ENCODE results near the gene PIP5KL1. TPM values are rescaled to one million over a fixed set of nuclear protein-coding genes. Genes with fewer than 3 reads are reported as not detected.

PIP5KL1 gene
- total RNA-seq, 1 donor from 2014 or later, result 3.4 TPM

DNA sequence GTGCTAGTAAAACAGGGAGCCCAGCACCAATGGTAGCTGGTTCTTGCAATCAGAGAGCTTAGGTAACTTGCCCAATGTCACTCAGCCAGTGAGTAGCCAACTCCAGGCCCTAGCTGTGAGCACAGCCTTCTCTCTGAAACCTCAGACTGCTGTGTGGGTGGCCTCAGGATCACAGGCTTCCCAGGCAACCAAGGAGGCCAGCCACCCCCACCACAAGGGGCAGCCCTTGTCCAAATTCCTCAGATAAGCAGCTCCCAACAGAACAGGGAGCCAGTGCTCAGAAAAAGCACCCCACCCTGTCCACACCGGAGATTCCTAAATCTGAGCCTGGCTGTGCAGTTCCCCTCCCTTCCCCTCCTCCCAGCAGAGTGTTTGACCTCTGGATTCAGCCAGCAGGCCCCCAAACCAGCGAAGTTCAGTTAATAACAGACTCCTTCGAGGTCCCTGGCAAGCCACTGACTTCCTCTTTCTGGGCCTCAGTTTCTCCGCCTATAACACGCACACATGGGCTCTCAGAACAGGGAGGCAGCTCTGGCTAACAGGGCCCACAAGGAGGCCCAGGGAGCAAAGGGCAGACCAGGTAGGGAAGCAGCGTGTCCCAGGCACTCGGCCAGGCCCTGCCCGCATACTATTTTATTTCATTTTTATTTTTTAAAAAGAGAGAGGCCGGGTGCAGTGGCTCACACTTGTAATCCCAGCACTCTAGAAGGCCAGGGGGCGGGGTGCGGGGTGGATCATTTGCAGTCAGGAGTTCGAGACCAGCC lies 47.5 kb upstream of the PIP5KL1 start:
- TF ChIP-seq, protein P1, sequence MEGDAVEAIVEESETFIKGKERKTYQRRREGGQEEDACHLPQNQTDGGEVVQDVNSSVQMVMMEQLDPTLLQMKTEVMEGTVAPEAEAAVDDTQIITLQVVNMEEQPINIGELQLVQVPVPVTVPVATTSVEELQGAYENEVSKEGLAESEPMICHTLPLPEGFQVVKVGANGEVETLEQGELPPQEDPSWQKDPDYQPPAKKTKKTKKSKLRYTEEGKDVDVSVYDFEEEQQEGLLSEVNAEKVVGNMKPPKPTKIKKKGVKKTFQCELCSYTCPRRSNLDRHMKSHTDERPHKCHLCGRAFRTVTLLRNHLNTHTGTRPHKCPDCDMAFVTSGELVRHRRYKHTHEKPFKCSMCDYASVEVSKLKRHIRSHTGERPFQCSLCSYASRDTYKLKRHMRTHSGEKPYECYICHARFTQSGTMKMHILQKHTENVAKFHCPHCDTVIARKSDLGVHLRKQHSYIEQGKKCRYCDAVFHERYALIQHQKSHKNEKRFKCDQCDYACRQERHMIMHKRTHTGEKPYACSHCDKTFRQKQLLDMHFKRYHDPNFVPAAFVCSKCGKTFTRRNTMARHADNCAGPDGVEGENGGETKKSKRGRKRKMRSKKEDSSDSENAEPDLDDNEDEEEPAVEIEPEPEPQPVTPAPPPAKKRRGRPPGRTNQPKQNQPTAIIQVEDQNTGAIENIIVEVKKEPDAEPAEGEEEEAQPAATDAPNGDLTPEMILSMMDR (conservative IDR thresholded peaks at IDR 0.05), result peak; percentile 21
- Mint-ChIP-seq H3K27ac (ENCODE audit: unreplicated experiment) (peak overlapping the region; percentile 50), H3K27me3 (ENCODE audit: low read depth) (no peaks in the 10 kb centered on the region), H3K9me3 (no peaks in the 10 kb centered on the region), H3K4me3 (peak overlapping the region; percentile 90), H3K36me3 (ENCODE audit: low read depth) (no peaks in the 10 kb centered on the region), H3K4me1 (peaks cover 63% of the 10 kb centered on the region)
- DNase-seq (ENCODE audit: low read depth, low spot score), result no peak

DNA sequence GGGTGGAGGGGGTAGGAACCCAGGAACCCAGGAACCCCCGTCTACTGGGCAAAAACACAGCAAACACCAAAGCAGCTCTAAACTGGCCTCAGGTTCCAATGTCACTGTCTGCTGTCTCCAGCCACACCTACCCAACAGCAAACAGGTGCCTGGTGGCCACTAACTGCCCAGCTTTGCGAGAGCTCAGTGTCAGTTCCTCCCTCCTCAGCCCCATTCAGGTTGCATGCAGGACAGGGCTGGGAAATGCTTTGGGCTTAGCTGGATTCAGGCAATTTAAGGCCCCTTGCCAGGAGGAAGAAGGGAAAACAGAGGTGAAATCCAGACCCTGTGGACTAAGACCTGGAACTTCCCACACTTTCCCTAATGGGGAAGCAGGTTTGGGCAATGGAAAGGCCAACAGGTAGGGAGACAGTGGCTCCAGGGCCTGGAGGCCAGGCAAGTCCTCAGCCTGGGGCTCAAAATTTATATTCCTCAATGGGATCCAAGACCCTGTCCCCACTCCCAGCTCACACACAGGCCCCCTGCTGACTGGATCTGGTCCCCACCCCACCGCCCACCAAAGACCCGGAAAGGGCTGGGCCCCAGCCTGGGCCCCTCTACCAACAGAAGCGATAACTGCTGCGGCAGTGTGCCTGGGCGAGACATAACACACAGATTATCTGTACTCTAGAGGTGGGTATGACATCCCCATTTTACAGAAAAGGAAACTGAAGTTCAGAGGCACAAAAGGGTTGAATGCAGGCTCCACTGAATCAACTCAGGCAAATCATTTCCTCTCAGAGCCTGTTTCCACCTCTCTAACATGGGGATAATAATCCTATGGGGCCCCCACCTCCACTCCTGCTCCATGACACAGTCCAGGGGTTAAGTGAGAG lies 46.7 kb upstream of the PIP5KL1 start:
- TF ChIP-seq, protein P1 (conservative IDR thresholded peaks at IDR 0.05), result no peak
- H3K27me3 Mint-ChIP-seq (ENCODE audit: low read depth), result no peaks in the 10 kb centered on the region
- no peak for DNase-seq (ENCODE audit: low read depth, low spot score)
- peak overlapping the region; percentile 90 for H3K4me3 Mint-ChIP-seq
- H3K4me1 Mint-ChIP-seq, result peaks cover 65% of the 10 kb centered on the region
- H3K27ac Mint-ChIP-seq (ENCODE audit: unreplicated experiment), result no peak overlapping the region
- H3K9me3 Mint-ChIP-seq, result no peaks in the 10 kb centered on the region
- no peaks in the 10 kb centered on the region for H3K36me3 Mint-ChIP-seq (ENCODE audit: low read depth)

DNA sequence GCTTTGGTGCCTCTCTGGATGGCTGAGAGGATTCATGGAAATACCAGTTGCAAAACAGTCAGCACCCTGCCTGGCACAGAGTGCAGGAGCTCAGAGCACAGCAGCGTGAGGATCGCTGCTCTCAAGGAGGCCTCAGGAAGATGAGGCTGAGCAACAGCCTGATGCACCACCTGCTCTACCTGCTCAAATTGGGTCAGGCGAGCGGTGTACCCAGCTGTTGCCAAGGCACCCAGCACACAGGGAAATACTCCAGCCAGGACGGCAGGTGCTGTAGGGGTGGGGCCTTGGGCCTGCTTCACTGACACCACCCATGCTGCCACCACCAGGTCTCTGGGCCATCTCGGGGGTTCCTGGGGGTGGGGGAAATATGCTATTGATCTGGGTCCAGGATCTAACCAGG lies 45.9 kb upstream of the PIP5KL1 start:
- no peaks in the 10 kb centered on the region for H3K9me3 Mint-ChIP-seq
- H3K4me1 Mint-ChIP-seq, result peaks cover 67% of the 10 kb centered on the region
- H3K36me3 Mint-ChIP-seq (ENCODE audit: low read depth), result no peaks in the 10 kb centered on the region
- H3K27ac Mint-ChIP-seq (ENCODE audit: unreplicated experiment), result no peak overlapping the region
- TF ChIP-seq, protein P1 (conservative IDR thresholded peaks at IDR 0.05), result no peak
- H3K27me3 Mint-ChIP-seq (ENCODE audit: low read depth), result no peaks in the 10 kb centered on the region
- no peak for DNase-seq (ENCODE audit: low read depth, low spot score)
- H3K4me3 Mint-ChIP-seq, result peak overlapping the region; percentile 38

DNA sequence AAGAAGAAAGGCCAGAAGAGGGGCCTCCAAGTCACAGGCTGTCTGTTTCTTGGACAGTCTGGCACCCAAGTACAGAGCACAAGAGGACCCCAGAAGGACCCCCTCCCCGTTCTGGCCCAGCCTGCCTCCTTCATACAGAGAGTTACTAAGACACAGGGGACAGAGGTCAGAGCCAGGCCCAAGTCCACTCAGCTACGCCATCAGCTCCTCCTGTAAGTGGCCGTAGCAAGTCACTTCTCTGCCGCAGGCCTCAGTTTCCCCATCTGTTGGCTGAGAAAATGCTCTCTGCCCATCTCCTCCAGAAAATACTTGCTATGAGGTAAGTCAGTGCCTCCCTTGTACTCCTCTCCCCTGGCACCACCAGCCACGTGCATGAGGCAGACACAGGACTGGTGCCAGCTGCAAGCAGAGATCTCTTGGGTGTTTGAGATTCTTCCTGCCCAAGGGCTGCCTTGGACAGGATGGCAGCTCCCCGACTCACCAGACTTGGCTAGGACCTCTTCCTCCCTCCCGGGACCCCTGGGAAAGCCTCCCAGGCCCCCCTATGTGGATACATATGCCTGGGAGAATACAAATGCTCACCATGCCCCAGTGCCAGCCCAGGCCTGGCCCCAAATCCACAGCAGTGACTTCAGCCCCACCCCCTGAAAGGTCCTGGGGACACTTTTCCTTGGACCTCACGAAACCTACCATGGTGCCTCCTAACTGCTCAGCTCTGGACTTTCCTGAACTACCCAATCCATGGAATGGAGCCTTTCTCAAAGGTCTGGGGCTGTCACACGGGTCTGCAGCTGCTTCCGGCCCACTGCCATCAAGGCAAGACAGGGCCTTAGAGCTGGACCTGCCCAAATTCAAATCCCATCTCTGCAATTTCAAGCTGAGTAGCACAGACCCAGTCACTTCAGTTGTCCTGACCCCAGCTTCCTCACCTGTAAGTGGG lies 45.1 kb upstream of the PIP5KL1 start:
- H3K27ac Mint-ChIP-seq (ENCODE audit: unreplicated experiment), result no peak overlapping the region
- H3K27me3 Mint-ChIP-seq (ENCODE audit: low read depth), result no peaks in the 10 kb centered on the region
- peaks cover 69% of the 10 kb centered on the region for H3K4me1 Mint-ChIP-seq
- H3K4me3 Mint-ChIP-seq, result peak overlapping the region; percentile 38
- H3K36me3 Mint-ChIP-seq (ENCODE audit: low read depth), result no peaks in the 10 kb centered on the region
- TF ChIP-seq, protein P1 (conservative IDR thresholded peaks at IDR 0.05), result no peak
- no peaks in the 10 kb centered on the region for H3K9me3 Mint-ChIP-seq
- DNase-seq (ENCODE audit: low read depth, low spot score), result no peak

DNA sequence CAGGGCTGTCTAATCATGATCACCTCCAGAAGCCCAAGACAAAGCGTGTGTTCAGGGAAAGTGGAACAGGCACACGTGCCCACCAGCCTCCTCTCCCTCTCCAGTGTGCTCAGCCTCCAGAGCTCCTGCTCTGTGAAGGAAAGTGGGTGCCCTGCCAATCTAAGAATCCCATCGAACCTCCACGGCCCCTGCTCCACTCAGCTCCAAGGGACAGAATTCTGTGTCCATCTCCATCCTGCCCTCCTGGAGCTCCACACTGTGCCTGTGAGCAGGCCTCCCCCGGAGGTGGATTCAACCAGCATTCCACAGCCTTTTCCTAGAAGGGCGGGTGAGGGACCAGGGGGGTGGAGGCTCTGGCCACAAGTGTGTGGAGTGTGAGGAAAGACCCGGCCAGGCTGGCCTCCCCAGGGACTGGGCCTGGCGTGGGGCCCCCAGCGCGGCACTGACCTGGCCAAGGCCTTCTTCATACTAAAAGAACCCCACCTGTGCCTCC lies 44.2 kb upstream of the PIP5KL1 start:
- H3K36me3 Mint-ChIP-seq (ENCODE audit: low read depth), result no peaks in the 10 kb centered on the region
- no peak for DNase-seq (ENCODE audit: low read depth, low spot score)
- TF ChIP-seq, protein P1 (conservative IDR thresholded peaks at IDR 0.05), result no peak
- H3K27me3 Mint-ChIP-seq (ENCODE audit: low read depth), result no peaks in the 10 kb centered on the region
- H3K4me3 Mint-ChIP-seq, result peak overlapping the region; percentile 80
- peaks cover 72% of the 10 kb centered on the region for H3K4me1 Mint-ChIP-seq
- H3K9me3 Mint-ChIP-seq, result no peaks in the 10 kb centered on the region
- H3K27ac Mint-ChIP-seq (ENCODE audit: unreplicated experiment), result no peak overlapping the region
